NOMO-1 treated with dmso at 0.1 percent for 144 hours (cell line): ENCODE results near the gene SGSM2.

ENCODE experiments used
- DNase-seq: peaks from one replicate; lab custom pipeline; 2025; ENCODE audit not compliant: unreplicated experiment; lab: John Stamatoyannopoulos, UW

SGSM2 gene

GRCh38 chr17:2416010-2416734 lies 78.9 kb downstream of the SGSM2 start:
- DNase-seq = peak; percentile 42

GRCh38 chr17:2418572-2418971 lies 81.3 kb downstream of the SGSM2 start:
- no peak for DNase-seq

- no peak for DNase-seq
These were observed 82.2 kb downstream of the SGSM2 start for GRCh38 chr17:2419486-2419885.

- no peak for DNase-seq
These were observed 82.9 kb downstream of the SGSM2 start for GRCh38 chr17:2420176-2420575.

- DNase-seq = no peak
These were observed 84.2 kb downstream of the SGSM2 start for GRCh38 chr17:2421315-2422147.

- no peak for DNase-seq
These were observed 86.0 kb downstream of the SGSM2 start for GRCh38 chr17:2423271-2423670.

GRCh38 chr17:2427215-2427614 lies 89.9 kb downstream of the SGSM2 start:
- DNase-seq = no peak

GRCh38 chr17:2427910-2428309 lies 90.6 kb downstream of the SGSM2 start:
- no peak for DNase-seq
